Measurements from ENCODE around the gene MIDN.

Gene MIDN

DNA sequence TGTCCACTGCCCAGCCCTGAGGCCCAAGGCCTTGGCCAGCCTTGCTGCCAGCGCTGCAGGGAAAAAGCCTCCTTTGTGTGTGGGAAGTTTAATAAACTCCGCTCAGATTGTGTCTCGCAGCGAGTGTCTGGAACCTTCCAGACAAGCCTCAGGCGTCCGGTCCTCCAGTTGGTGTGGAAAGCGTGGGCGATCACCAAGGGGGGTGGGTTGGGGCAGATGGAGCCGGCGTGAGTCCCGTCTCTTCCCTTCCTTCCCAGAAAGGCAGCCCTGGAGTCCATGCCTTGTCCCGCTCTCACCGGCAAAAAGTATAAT, 38.2 kb upstream of the MIDN start:
- in situ Hi-C loops (cut with MboI; ENCODE audit: low pct_unique_long_range_greater_than_20kb, low sequenced_read_pairs, unreplicated experiment), result no loop called here
- no peak for DNase-seq (ENCODE audit: low spot score)
- TF ChIP-seq, protein P1, sequence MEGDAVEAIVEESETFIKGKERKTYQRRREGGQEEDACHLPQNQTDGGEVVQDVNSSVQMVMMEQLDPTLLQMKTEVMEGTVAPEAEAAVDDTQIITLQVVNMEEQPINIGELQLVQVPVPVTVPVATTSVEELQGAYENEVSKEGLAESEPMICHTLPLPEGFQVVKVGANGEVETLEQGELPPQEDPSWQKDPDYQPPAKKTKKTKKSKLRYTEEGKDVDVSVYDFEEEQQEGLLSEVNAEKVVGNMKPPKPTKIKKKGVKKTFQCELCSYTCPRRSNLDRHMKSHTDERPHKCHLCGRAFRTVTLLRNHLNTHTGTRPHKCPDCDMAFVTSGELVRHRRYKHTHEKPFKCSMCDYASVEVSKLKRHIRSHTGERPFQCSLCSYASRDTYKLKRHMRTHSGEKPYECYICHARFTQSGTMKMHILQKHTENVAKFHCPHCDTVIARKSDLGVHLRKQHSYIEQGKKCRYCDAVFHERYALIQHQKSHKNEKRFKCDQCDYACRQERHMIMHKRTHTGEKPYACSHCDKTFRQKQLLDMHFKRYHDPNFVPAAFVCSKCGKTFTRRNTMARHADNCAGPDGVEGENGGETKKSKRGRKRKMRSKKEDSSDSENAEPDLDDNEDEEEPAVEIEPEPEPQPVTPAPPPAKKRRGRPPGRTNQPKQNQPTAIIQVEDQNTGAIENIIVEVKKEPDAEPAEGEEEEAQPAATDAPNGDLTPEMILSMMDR (IDR thresholded peaks at IDR 0.05; ENCODE audit: extremely low read depth, insufficient read depth, missing control alignments), result no peak

DNA sequence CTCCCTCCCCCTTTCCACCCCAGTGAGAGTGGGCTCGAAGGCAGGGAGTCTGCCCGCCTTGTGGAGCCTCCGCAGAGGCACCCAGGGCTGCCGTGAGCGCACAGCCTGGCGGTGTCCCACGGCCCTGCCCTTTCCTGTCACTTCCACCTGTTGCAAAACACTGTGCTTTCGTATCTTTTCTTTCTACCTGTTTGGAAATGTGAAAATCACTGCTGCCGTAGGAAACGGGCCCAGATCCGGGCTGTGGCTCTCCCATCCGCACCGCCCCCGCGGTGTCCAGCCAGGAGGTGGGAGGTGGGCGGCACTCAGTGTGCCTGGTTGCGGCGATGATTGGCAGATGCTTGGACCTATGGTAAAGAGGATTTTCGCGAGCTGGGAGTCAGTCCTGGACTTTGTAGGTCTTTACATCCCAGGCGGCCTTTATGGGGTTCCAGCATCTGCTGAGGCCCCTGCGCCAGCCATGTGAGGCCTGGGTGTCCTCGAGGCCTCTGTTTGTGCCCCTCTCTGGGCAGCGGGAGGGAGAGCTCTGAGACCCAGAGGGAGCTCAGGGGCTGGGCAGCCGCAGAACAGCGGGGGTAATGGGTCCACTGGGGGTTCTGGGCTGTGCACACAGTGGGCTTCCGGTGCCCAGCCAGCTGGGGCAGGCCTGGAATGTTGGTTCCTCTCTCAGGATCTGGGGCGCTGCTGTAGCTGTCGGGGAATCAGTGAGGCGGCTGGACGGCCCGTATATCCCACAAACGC, 36.7 kb upstream of the MIDN start:
- no peak for DNase-seq (ENCODE audit: low spot score)
- in situ Hi-C loops (cut with MboI; ENCODE audit: low pct_unique_long_range_greater_than_20kb, low sequenced_read_pairs, unreplicated experiment), result no loop called here
- TF ChIP-seq, protein P1 (IDR thresholded peaks at IDR 0.05; ENCODE audit: extremely low read depth, insufficient read depth, missing control alignments), result no peak

DNA sequence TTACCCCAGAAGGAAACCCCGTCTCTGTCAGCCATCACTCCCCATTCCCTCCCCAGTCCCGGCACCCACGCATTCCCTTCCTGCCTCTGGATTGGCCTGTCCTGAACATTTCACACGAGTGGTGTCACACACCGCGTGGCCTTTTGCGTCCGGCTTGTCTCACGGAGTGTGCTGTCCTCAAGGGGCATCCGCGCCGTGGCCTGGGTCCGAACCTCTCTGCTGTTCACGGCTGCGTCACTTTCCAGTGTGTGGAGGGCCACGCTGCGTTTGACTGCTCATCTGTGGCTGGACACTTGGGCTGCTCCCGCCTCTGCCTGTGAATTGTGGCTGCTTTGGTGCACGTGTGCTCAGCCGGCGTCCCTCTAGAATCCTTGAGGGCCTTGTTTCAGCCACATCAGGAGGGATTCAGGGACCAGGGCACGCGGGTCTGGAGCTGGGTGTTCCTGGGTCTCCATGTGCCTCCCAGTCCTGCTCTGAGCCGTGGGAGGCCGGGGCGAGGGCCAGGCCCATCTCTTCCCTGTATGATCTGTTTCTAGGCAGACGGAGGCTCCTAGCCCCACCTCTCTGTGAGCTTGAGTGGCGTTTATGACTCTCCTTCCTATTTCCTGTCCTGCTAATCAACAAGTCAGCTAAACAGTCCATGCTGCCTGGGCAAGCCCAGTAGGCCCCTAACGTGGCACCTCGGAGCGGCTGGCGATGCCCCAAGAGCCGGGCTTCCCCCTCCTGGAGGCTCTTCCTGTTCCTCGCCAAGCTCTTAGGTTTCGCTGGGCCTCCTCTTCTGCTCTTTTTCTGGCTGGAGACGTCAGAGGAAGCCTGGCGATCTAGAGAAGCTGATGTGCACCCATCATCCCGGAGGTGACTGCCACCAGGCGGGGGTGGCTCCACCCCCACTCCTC, 34.7 kb upstream of the MIDN start:
- in situ Hi-C loops (cut with MboI; ENCODE audit: low pct_unique_long_range_greater_than_20kb, low sequenced_read_pairs, unreplicated experiment), result no loop called here
- TF ChIP-seq, protein P1 (IDR thresholded peaks at IDR 0.05; ENCODE audit: extremely low read depth, insufficient read depth, missing control alignments), result no peak
- DNase-seq (ENCODE audit: low spot score), result peak; percentile 83

DNA sequence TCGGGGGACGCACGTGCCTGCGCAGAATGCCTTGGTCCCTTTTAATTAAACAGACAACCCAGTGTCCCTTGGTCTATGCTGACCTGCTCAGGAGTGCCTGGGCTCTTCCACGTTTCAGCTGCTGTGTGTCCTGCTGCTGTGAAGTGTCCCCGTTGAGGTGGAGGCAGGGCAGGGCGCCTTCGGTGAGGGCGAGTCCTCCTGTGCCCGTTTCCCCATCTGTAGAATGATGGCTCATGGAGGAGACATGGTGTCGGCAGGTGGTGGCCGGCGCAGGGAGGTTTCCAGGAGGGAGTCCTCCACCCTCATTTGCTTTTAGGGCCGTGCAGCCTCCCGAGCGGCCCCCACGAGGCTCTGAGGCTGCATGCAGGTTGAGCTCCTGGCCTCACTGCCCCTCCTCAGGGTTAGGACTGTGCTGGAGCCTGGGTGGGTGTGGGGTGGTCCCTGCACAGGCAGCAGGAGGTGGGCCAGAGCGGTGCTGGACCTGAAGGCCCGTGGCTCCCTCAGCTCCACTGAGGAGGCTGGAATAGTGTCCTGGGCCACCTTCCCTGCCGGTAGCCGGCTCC, 34.0 kb upstream of the MIDN start:
- in situ Hi-C loops (cut with MboI; ENCODE audit: low pct_unique_long_range_greater_than_20kb, low sequenced_read_pairs, unreplicated experiment), result no loop called here
- DNase-seq (ENCODE audit: low spot score), result no peak
- TF ChIP-seq, protein P1 (IDR thresholded peaks at IDR 0.05; ENCODE audit: extremely low read depth, insufficient read depth, missing control alignments), result no peak

DNA sequence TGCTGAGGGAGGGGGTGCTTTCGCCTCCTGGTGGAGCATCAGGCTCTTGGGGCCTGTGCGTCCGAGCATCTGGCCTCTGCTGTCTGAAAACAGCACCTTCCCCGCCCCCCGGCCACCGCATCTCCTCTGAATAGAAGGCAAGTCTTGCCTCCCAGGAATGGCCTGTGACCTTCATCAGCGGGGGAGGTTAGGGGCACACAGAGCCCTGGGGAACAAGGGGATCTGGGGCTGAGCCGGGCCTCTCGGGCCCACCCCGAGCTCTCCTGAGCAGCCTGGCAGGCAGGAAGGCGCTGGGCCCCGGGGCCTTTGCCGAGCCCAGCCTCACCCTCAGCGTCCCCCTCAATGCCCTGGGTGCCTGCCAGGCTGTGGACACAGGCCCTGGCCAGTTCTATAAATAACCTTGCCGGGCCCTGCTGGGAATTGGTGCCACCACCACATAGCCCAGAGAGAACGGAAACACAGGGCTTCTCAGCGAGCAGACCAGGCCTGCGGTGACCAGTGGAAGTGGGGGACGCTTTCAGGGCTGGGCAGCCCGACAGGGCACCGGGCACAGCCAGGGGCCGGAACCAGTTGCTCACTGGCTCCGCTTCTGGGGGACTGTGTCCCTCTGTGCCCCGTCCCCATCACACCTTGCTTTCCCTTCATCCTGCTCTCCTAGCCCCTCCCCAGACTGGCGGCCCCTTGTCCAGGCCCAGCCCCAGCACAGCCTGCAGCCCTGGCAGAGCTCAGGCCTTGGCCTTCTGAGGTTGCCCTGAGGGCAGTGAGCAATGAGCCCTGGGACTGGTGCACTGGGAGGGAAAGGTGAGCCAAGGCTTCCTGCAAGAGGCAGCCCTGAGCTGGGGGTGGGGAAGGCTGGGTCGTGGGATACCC, 33.3 kb upstream of the MIDN start:
- in situ Hi-C loops (cut with MboI; ENCODE audit: low pct_unique_long_range_greater_than_20kb, low sequenced_read_pairs, unreplicated experiment), result no loop called here
- no peak for DNase-seq (ENCODE audit: low spot score)
- TF ChIP-seq, protein P1 (IDR thresholded peaks at IDR 0.05; ENCODE audit: extremely low read depth, insufficient read depth, missing control alignments), result no peak

DNA sequence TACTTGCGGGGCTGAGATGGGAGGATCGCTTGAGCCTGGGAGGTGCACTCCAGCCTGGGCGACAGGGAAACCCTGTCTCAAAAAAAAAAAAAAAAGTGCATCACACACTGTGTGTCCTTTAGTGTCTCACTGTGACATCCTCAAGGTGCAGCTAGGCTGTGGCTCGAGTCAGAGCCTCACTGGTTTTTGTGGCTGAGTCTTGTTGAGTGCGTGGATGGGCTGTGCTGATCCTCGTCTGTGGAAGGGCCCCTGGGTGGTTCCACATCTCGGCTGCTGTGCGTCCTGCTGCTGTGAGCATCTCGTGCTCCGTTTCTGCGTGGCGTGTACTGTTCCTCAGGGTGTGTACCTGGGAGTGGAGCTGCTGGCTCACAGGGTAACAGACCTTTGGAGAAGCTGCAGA, 31.6 kb upstream of the MIDN start:
- TF ChIP-seq, protein P1 (IDR thresholded peaks at IDR 0.05; ENCODE audit: extremely low read depth, insufficient read depth, missing control alignments), result no peak
- in situ Hi-C loops (cut with MboI; ENCODE audit: low pct_unique_long_range_greater_than_20kb, low sequenced_read_pairs, unreplicated experiment), result no loop called here
- DNase-seq (ENCODE audit: low spot score), result no peak
